HL-60 (cell line): ENCODE results near the gene TTLL8.

Experiments used
- CTCF ChIP-seq: IDR thresholded peaks from one replicate; pipeline ENCODE4 v1.5.1; 2011; ENCODE audit warnings: low read length, control low read depth, inconsistent platforms; ENCODE audit not compliant: insufficient read depth
- GABPA ChIP-seq: IDR thresholded peaks from 2 replicates; pipeline ENCODE4 v1.6.1; 2012; ENCODE audit warnings: low read depth
- POLR2AphosphoS5 ChIP-seq: IDR thresholded peaks from 2 replicates; pipeline ENCODE4 v1.6.1; 2012; ENCODE audit warnings: low read depth
- TF ChIP-seq, protein P1 (sequence below): IDR thresholded peaks from 2 replicates; pipeline ENCODE4 v1.6.1; 2012; ENCODE audit warnings: low read depth; ENCODE audit not compliant: insufficient replicate concordance

DNA sequence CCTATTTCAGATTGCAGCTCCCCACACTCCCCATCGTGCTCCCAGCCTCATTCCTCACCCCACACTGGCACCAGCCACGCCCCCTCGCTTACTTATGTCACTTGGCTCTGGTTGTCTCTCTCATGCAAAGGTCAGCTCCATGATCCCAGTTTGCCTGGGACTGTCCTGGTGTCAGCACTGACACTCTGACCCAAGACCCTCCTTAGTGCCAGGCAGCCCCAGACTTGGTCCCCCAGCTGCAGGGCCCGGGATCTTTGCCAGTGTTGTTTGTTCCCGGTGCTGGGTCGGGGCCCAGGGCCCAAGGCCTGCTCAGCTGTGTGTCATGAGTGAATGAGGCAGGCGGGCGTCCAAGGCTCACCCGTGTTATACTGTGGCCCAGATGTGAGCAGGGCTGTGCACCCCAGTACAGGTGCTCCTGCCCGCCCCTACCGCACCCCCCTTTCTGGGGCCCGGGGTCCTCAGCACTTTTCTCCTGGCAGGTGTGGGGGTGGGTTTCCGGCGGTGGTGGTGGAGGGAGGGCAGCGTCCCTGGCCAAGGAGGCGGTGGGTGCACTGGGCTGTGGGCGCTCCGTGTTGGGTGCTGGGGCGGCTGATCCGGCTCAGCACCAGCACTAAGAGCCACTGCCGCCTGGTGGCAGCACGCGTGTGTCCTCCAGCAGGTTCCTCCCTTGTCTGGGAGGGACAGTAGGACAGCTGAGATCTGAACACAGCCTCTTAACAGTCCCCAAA is 65.0 kb downstream of the TTLL8 start:
- TF ChIP-seq, protein P1, sequence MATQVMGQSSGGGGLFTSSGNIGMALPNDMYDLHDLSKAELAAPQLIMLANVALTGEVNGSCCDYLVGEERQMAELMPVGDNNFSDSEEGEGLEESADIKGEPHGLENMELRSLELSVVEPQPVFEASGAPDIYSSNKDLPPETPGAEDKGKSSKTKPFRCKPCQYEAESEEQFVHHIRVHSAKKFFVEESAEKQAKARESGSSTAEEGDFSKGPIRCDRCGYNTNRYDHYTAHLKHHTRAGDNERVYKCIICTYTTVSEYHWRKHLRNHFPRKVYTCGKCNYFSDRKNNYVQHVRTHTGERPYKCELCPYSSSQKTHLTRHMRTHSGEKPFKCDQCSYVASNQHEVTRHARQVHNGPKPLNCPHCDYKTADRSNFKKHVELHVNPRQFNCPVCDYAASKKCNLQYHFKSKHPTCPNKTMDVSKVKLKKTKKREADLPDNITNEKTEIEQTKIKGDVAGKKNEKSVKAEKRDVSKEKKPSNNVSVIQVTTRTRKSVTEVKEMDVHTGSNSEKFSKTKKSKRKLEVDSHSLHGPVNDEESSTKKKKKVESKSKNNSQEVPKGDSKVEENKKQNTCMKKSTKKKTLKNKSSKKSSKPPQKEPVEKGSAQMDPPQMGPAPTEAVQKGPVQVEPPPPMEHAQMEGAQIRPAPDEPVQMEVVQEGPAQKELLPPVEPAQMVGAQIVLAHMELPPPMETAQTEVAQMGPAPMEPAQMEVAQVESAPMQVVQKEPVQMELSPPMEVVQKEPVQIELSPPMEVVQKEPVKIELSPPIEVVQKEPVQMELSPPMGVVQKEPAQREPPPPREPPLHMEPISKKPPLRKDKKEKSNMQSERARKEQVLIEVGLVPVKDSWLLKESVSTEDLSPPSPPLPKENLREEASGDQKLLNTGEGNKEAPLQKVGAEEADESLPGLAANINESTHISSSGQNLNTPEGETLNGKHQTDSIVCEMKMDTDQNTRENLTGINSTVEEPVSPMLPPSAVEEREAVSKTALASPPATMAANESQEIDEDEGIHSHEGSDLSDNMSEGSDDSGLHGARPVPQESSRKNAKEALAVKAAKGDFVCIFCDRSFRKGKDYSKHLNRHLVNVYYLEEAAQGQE, result no peak
- TF ChIP-seq CTCF, result peak; percentile 67
- TF ChIP-seq POLR2AphosphoS5, result no peak
- TF ChIP-seq GABPA, result no peak
